NCI-H510A treated with DMSO at 0.1 percent for 48 hours (cell line): ENCODE measurements around the gene SEMA5A.
"Not testable (repeated sequence)": the region's sequence is repeated elsewhere in the genome, so short reads cannot be mapped to it uniquely, and the experiment has no call there.

ENCODE experiments used
- DNase-seq: peaks from one replicate; lab custom pipeline; 2025; lab: John Stamatoyannopoulos, UW

Gene SEMA5A

GRCh38 chr5:9438596-9439354 lies 107.1 kb downstream of the SEMA5A start:
- DNase-seq = no peak

- no peak for DNase-seq
Observed at GRCh38 chr5:9437741-9438240, 108.1 kb downstream of the SEMA5A start.

GRCh38 chr5:9431496-9432258 lies 114.2 kb downstream of the SEMA5A start:
- no peak for DNase-seq

GRCh38 chr5:9431151-9431495 lies 114.8 kb downstream of the SEMA5A start:
- no peak for DNase-seq

- DNase-seq = no peak
Observed at GRCh38 chr5:9430306-9430705, 115.6 kb downstream of the SEMA5A start.

DNA sequence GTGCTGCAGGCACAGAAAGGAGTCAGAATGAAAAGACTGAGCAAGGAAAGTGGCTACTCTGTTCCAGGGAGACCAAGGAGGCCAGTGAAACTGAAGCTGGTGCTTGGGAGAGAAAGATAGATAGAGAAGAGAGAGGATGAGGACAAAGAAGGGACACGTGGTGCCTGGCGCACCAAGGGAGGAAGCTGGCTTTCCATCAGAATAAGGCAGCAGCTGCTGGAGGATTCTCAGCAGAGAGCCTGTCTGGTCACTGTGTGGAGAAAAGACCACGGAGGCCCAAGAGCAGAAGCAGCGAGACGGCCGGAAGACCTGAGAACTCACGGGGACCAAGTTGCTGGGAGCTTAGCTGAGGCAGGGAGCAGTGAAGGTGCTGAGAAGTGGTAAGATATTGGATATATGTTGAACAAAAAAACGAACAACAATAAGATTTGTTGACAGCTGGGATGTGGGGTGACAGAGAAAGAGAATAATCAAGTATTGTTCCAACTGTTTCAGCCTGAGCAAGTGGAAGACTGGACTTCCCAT lies 116.1 kb downstream of the SEMA5A start:
- DNase-seq = no peak

GRCh38 chr5:9428272-9428671 lies 117.6 kb downstream of the SEMA5A start:
- DNase-seq = no peak

DNA sequence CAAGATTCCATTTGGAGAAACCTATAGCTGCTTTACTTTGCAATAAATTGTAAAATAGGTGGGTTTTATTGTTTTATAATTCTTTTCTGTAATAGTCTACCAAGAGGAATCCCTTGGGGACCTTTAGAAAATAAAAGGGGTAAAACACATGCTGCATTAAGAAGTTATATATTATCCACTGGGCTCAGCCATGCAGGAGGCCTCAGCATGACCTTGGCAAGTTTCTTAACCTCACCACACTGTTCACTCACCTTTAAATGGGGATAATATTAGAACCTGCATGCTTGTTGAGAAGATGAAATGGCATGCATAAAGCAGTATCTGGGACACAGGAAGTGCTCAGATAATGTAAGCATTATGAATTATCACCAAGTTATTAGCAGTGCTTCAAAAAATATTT lies 120.2 kb downstream of the SEMA5A start:
- DNase-seq = no peak

DNA sequence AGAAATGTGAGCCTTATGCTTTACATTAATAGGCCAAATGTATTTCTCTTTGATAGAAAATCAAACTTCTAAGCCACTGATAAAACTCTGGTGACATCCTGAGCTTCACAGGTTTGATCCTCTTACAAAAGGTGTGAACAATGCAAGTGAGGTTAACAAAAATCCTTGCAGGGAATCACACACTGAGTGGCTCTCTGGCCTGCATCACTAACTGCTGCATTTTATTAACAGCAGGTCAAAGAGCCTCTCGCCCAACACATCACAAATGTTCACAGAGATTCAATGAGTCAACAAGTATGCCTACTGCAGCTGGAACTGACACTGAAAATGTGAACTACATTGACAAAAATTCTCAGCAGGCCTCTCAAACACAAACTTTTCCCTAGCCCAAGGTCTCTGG lies 122.3 kb downstream of the SEMA5A start:
- no peak for DNase-seq

- DNase-seq = no peak
Observed at GRCh38 chr5:9421884-9422283, 124.0 kb downstream of the SEMA5A start.

DNA sequence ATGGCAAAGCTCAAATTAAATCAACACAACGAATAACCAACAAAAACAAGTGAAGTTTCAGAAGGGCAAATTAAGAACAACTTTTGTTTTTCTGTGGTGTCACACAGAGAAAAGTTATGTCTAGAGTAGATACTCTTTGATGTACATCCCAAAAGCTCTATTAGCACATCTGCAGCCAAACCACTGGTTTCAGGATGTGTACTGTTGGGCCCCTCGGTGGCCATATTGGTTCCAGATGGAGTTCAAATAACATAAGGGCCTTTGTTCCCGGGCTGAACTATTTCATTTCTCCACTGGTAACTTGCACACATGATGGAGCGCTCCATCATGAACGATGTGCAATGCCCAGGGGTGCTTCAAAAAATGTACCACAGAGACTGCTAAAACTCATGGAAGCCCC lies 126.1 kb downstream of the SEMA5A start:
- no peak for DNase-seq

- no peak for DNase-seq
Observed at GRCh38 chr5:9415566-9415965, 130.3 kb downstream of the SEMA5A start.

DNA sequence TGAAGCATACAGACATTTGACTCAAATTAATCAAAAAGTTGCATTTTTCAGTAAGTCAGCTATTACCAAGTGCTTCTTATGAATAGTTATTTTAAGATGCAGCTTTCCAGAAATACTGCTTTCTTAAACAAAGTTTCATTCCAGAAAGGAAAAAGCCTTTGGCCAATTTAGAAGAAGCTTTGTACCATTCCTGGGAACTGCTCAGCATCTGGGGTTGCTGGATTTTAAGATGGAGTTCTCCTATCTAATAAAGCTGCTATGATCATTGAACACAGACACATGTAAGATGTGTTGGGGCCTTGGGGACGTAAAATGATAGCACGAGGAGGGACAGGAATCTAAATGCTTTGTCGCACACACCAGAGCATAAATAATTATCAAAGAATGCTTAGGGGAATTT lies 130.8 kb downstream of the SEMA5A start:
- DNase-seq = no peak

DNA sequence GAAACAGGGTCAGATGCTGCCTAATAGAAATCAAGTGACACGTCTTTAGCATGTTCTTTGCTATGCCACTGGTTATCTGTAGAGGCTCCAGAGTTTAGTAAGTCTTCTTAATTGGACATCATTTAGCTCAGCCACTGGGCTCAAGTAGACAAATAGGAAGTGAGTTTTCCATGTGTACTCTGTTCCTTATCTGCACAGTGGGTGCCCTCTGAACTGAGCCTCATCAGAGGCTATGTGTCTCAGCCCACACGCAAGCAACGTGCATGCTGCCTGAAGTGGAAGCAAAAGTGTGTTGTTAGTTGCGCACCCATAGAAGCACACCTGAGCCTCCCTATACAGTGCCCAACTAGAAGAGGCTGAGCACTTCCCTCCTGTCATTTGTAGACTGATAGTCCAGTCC lies 134.7 kb downstream of the SEMA5A start:
- DNase-seq = no peak

DNA sequence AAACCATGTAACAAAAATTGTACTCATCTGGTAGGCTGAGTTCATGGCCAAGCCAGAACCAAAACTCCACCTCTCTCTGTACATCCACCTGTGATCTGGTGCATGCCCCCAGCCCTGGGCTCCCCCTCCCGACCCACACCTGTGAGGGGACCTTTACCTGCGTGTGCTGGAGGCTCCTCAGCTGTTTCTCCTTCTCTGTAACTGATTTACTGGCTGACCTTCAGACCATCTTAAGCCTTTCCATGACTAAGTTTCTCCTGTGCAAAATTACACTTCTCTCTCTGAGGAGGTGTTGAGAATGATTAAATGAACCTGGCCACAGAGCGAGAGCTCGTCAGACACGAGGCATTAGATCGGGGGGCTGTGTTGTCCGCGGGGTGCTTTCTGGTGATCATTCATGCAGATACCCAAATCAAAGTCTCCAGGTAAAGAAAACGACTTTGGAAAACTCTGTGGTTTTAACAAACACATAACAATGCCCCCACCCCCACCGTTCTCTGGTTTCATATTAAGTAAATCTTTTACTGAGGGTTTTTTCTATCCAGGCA lies 136.4 kb downstream of the SEMA5A start:
- DNase-seq = no peak

DNA sequence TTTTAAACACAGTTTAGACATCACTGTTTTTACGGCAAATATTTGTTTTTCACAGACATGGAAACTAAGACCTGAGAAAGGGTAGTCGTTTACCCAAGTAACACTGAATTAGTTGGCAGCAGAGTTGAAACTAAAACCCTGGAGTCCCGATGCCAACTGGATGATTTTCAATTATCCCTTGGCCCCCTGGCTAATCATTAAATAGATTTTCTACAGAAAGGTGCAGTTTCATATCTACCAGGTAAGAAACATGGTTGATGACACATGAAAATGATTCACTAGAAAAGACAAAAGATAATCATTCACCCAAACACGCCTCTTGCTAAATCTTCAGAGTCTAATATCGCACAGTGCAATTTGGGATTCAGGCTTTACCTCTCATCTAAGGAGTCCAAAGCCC lies 136.9 kb downstream of the SEMA5A start:
- no peak for DNase-seq

DNA sequence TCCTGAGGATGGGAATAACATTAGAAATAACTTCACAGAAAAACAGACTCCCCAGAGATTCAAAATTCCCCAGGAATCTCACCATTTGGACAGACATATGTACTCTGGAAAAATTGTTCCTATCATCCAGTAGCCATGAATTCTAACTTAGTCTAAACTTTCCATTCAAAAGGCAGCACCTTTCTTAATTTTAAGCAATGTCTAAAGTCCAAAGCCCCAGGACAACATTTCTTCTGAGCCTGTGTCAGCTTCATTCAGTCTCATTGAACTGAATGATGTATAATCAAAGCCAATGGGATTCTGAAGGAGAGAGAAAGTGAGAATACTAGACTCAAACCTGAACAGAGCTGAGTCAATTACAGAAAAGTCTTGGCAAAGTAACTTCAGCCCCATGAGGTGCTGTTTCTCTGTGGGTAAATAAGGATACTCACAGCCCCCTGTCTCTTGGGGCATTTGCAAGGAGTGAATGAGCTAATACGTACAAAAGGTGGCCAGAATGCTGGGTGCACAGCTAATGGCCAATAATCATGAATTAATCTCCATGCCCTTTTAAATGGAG lies 140.6 kb downstream of the SEMA5A start:
- DNase-seq = no peak

DNA sequence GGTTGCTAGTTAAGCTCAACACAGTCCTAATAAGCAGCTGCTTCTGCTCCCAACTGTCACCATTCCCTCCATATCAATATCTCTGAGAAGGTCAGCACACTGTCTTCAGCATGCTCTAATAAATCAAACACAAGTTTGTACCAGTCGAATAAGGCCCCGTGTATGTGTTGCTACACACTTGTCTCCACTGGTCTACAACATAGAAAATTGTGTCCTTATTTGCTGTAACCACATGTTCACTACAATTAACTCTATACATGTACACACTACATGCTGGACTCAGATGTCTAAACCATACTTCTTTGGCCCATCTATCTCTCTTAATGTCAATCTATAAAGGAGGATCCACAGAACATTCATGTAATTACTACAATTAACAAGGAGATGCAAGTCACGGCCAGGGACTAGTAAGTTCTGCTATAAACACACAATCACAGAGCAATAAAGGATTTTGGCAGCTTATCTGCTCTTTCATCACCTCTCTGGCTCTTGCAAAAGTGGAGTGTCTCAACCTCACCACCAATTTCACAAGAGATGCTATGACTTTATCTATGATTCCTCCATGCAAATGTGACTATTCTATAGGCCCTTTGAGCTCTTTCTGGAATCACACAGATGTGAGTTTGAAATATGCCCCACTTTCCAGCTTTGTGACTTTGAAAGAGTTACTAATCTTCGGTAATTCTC lies 143.9 kb downstream of the SEMA5A start:
- DNase-seq = no peak

DNA sequence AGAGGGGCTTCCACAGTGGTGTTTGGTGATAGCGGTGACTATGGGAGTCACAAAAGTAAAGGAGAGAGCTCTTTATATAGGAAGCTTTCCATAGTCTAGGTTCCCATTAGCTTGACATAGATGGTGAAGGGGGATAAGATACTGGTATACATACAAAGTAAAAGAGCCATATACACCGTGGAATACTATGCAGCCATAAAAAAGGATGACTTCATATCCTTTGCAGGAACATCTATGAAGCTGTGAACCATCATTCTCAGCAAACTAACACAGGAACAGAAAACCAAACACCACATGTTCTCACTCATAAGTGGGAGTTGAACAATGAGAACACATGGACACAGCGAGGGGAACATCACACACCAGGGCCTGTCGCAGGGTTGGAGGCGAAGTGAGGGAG lies 146.1 kb downstream of the SEMA5A start:
- DNase-seq = not testable (repeated sequence)

GRCh38 chr5:9399094-9399493 lies 146.8 kb downstream of the SEMA5A start:
- no peak for DNase-seq

GRCh38 chr5:9398227-9398626 lies 147.6 kb downstream of the SEMA5A start:
- no peak for DNase-seq

GRCh38 chr5:9396285-9396770 lies 149.5 kb downstream of the SEMA5A start:
- DNase-seq = no peak
